Uterus (tissue), 2 donors: ENCODE measurements around the gene NEGR1.

ENCODE experiments used
- POLR2A ChIP-seq, 2 donors: fragments of 450-650 bp; IDR thresholded peaks; one replicate each; pipeline ENCODE4 v1.6.1; 2016; ENCODE audit warnings: antibody characterized with exemption in 2 of 2, mild to moderate bottlenecking in 1 of 2, moderate library complexity in 1 of 2
- TF ChIP-seq, protein P1 (sequence below), 4 experiments: fragments of 200-600 bp in 2 of 4; fragments of 450-650 bp in 2 of 4; sonication (generic) in 2 of 4; IDR thresholded peaks; one replicate each; pipeline ENCODE4 v1.5.1; 2016 to 2019; ENCODE audit warnings: antibody characterized with exemption in 4 of 4, mild to moderate bottlenecking in 2 of 4, moderate library complexity in 1 of 4

DNA sequence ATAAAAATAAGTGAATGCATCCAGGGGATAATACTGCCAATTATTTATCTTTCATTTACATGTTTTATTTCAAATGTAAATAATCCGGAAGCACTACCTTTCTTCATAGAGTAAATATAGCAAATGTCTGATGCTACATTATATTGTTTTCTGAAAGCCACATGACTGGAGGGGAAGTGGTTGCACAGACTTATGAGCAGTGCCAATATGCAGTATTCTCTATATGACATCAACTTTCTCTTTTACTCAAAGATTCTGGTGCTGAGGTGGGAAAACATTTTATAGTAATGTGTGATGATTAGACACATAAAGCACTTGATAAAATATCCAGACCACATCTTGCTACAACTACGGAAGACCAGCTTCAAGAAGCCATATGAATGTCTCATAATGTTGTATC is 314.7 kb downstream of the NEGR1 start:
- TF ChIP-seq, protein P1, sequence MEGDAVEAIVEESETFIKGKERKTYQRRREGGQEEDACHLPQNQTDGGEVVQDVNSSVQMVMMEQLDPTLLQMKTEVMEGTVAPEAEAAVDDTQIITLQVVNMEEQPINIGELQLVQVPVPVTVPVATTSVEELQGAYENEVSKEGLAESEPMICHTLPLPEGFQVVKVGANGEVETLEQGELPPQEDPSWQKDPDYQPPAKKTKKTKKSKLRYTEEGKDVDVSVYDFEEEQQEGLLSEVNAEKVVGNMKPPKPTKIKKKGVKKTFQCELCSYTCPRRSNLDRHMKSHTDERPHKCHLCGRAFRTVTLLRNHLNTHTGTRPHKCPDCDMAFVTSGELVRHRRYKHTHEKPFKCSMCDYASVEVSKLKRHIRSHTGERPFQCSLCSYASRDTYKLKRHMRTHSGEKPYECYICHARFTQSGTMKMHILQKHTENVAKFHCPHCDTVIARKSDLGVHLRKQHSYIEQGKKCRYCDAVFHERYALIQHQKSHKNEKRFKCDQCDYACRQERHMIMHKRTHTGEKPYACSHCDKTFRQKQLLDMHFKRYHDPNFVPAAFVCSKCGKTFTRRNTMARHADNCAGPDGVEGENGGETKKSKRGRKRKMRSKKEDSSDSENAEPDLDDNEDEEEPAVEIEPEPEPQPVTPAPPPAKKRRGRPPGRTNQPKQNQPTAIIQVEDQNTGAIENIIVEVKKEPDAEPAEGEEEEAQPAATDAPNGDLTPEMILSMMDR (IDR thresholded peaks at IDR 0.05): no peak
- TF ChIP-seq POLR2A (IDR thresholded peaks at IDR 0.05): no peak
